Measurements from ENCODE around the gene CFAP97D2. TPM values are rescaled to one million over a fixed set of nuclear protein-coding genes. Genes with fewer than 3 reads are reported as not detected.

Gene CFAP97D2
- total and polyA plus RNA-seq, 2 experiments from 2014 or later = not detected

DNA sequence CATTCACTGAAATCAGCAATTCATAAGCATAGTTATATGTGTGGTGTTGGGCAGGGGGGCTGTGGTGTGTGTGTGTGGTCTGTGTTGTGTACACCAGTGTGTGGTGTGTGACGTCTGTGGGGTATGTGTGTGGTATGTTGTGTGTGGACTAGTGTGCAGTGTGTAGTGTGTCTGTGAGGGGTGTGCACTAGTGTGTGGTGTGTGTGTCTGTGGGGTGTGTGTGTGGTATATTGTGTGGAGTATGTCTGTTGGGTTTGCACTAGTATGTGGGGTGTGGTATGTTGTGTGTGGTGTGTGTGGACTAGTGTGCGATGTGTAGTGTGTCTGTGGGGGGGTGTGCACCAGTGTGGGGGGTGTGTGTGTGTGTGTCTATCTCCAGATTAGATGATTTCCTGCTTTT is 48.5 kb downstream of the CFAP97D2 start:
- TF ChIP-seq EZH2phosphoT487 (IDR thresholded peaks at IDR 0.05; ENCODE audit: low read depth, severe bottlenecking, unreplicated experiment) = no peak
- TF ChIP-seq, protein P1, sequence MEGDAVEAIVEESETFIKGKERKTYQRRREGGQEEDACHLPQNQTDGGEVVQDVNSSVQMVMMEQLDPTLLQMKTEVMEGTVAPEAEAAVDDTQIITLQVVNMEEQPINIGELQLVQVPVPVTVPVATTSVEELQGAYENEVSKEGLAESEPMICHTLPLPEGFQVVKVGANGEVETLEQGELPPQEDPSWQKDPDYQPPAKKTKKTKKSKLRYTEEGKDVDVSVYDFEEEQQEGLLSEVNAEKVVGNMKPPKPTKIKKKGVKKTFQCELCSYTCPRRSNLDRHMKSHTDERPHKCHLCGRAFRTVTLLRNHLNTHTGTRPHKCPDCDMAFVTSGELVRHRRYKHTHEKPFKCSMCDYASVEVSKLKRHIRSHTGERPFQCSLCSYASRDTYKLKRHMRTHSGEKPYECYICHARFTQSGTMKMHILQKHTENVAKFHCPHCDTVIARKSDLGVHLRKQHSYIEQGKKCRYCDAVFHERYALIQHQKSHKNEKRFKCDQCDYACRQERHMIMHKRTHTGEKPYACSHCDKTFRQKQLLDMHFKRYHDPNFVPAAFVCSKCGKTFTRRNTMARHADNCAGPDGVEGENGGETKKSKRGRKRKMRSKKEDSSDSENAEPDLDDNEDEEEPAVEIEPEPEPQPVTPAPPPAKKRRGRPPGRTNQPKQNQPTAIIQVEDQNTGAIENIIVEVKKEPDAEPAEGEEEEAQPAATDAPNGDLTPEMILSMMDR (IDR thresholded peaks at IDR 0.05; ENCODE audit: poor library complexity) = no peak
- no peak for TF ChIP-seq EZH2 (IDR thresholded peaks at IDR 0.05; ENCODE audit: borderline replicate concordance)
- 89% methylated on average over 2 of the region's 2 CpGs for WGBS (ENCODE audit: low lambda C conversion rate, missing lambda C conversion rate)
- DNase-seq (ENCODE audit: low spot score) = no peak
- Histone ChIP-seq H3K79me2 (no peaks in the 10 kb centered on the region), H4K20me1 (ENCODE audit: insufficient read depth, poor library complexity, severe bottlenecking) (no peaks in the 10 kb centered on the region), H3K9me3 (ENCODE audit: low read depth) (no peaks in the 10 kb centered on the region), H3K4me1 (ENCODE audit: insufficient read depth) (peaks cover 9% of the 10 kb centered on the region), H3K27me3 (peaks cover 7% of the 10 kb centered on the region), H3K4me3 (no peak overlapping the region), H3K27ac (no peak overlapping the region), H3K4me2 (no peak overlapping the region), H2AFZ (no peak overlapping the region), H3K36me3 (replicated peaks; ENCODE audit: insufficient read depth, low read depth) (no peaks in the 10 kb centered on the region), H3K9me2 (replicated peaks; ENCODE audit: insufficient read depth) (no peaks in the 10 kb centered on the region)

- Histone ChIP-seq H3K27ac (no peak overlapping the region), H2AFZ (no peak overlapping the region), H3K4me1 (ENCODE audit: insufficient read depth) (peaks cover 9% of the 10 kb centered on the region), H3K36me3 (replicated peaks; ENCODE audit: insufficient read depth, low read depth) (no peaks in the 10 kb centered on the region), H3K4me2 (no peak overlapping the region), H3K9me3 (ENCODE audit: low read depth) (no peaks in the 10 kb centered on the region), H3K9me2 (replicated peaks; ENCODE audit: insufficient read depth) (no peaks in the 10 kb centered on the region), H3K4me3 (no peak overlapping the region), H3K79me2 (no peaks in the 10 kb centered on the region), H4K20me1 (ENCODE audit: insufficient read depth, poor library complexity, severe bottlenecking) (no peaks in the 10 kb centered on the region), H3K27me3 (peaks cover 7% of the 10 kb centered on the region)
- DNase-seq (ENCODE audit: low spot score) = no peak
- 69% methylated on average over 9 of the region's 9 CpGs for WGBS (ENCODE audit: low lambda C conversion rate, missing lambda C conversion rate)
- no peak for TF ChIP-seq EZH2 (IDR thresholded peaks at IDR 0.05; ENCODE audit: borderline replicate concordance)
- no peak for TF ChIP-seq EZH2phosphoT487 (IDR thresholded peaks at IDR 0.05; ENCODE audit: low read depth, severe bottlenecking, unreplicated experiment)
- TF ChIP-seq, protein P1 (IDR thresholded peaks at IDR 0.05; ENCODE audit: poor library complexity) = no peak
Measured at GRCh38 chr13:114228176-114228575, 49.1 kb downstream of the CFAP97D2 start.

DNA sequence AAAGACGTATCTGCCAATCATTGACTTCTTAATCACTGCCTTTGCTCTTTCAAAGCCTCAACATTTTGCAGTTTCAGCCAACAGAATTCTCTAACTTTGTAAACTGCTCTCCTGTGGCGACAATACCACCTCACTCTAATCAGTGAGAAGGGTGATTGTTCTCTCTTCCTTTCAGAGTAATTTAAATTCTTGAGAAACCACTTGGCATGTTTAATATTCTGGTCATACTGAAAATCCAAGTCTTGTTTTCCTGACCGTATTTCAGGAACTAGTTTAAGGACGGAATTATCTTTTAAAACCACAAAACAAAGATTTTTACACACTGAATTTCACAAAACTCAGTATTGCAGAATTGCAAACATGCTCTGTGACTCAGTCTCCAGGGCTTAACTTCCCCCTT is 50.4 kb downstream of the CFAP97D2 start:
- Histone ChIP-seq H3K4me2 (peak overlapping the region; percentile 41), H3K4me1 (ENCODE audit: insufficient read depth) (peaks cover 12% of the 10 kb centered on the region), H4K20me1 (ENCODE audit: insufficient read depth, poor library complexity, severe bottlenecking) (no peaks in the 10 kb centered on the region), H3K79me2 (no peaks in the 10 kb centered on the region), H2AFZ (no peak overlapping the region), H3K27ac (peak overlapping the region; percentile 43), H3K9me3 (ENCODE audit: low read depth) (no peaks in the 10 kb centered on the region), H3K4me3 (no peak overlapping the region), H3K27me3 (peaks cover 7% of the 10 kb centered on the region), H3K9me2 (replicated peaks; ENCODE audit: insufficient read depth) (no peaks in the 10 kb centered on the region), H3K36me3 (replicated peaks; ENCODE audit: insufficient read depth, low read depth) (no peaks in the 10 kb centered on the region)
- TF ChIP-seq, protein P1 (IDR thresholded peaks at IDR 0.05; ENCODE audit: poor library complexity) = no peak
- TF ChIP-seq EZH2 (IDR thresholded peaks at IDR 0.05; ENCODE audit: borderline replicate concordance) = no peak
- no peak for TF ChIP-seq EZH2phosphoT487 (IDR thresholded peaks at IDR 0.05; ENCODE audit: low read depth, severe bottlenecking, unreplicated experiment)
- DNase-seq (ENCODE audit: low spot score) = no peak
- WGBS (ENCODE audit: low lambda C conversion rate, missing lambda C conversion rate) = 52% methylated on average over 4 of the region's 4 CpGs

GRCh38 chr13:114230117-114230516 is 51.1 kb downstream of the CFAP97D2 start:
- Histone ChIP-seq H3K9me3 (ENCODE audit: low read depth) (no peaks in the 10 kb centered on the region), H2AFZ (no peak overlapping the region), H3K4me1 (ENCODE audit: insufficient read depth) (peaks cover 12% of the 10 kb centered on the region), H3K4me2 (peak overlapping the region; percentile 41), H3K27ac (peak overlapping the region; percentile 43), H3K79me2 (peaks cover 1% of the 10 kb centered on the region), H3K4me3 (no peak overlapping the region), H3K36me3 (replicated peaks; ENCODE audit: insufficient read depth, low read depth) (no peaks in the 10 kb centered on the region), H3K9me2 (replicated peaks; ENCODE audit: insufficient read depth) (no peaks in the 10 kb centered on the region), H4K20me1 (ENCODE audit: insufficient read depth, poor library complexity, severe bottlenecking) (no peaks in the 10 kb centered on the region), H3K27me3 (peaks cover 7% of the 10 kb centered on the region)
- no peak for TF ChIP-seq EZH2phosphoT487 (IDR thresholded peaks at IDR 0.05; ENCODE audit: low read depth, severe bottlenecking, unreplicated experiment)
- TF ChIP-seq, protein P1 (IDR thresholded peaks at IDR 0.05; ENCODE audit: poor library complexity) = no peak
- TF ChIP-seq EZH2 (IDR thresholded peaks at IDR 0.05; ENCODE audit: borderline replicate concordance) = no peak
- WGBS (ENCODE audit: low lambda C conversion rate, missing lambda C conversion rate) = 20% methylated on average over 7 of the region's 7 CpGs
- DNase-seq (ENCODE audit: low spot score) = peak; percentile 63
